ENCODE results near the gene LSM3.
A peak's percentile ranks its signal among the peaks of the same experiment; 100 is the strongest.

The LSM3 gene

GRCh38 chr3:14178247-14179113 lies at the start of gene LSM3, which contains the start of gene XPC:
TSS of gene LSM3 (plus strand) at chr3:14178817. CDS start at chr3:14178861, 44 bp downstream.
TSS of gene XPC (minus strand) at chr3:14178601. CDS start at chr3:14178568, 33 bp downstream.
- DNase-seq (ENCODE audit: low spot score), result peak; percentile 90

- DNase-seq (ENCODE audit: low spot score), result peak; percentile 11
Observed at GRCh38 chr3:14129296-14129695, 49.3 kb upstream of the LSM3 start.

GRCh38 chr3:14130230-14130629 lies 48.4 kb upstream of the LSM3 start:
- DNase-seq (ENCODE audit: low spot score), result peak; percentile 6

GRCh38 chr3:14130707-14131106 lies 47.9 kb upstream of the LSM3 start:
- no peak for DNase-seq (ENCODE audit: low spot score)

- no peak for DNase-seq (ENCODE audit: low spot score)
Observed at GRCh38 chr3:14131134-14131533, 47.5 kb upstream of the LSM3 start.

- no peak for DNase-seq (ENCODE audit: low spot score)
Observed at GRCh38 chr3:14132120-14132519, 46.5 kb upstream of the LSM3 start.

GRCh38 chr3:14132689-14133088 lies 45.9 kb upstream of the LSM3 start:
- DNase-seq (ENCODE audit: low spot score), result no peak

- DNase-seq (ENCODE audit: low spot score), result no peak
Observed at GRCh38 chr3:14133188-14133800, 45.3 kb upstream of the LSM3 start.

- DNase-seq (ENCODE audit: low spot score), result no peak
Observed at GRCh38 chr3:14133876-14134275, 44.7 kb upstream of the LSM3 start.

- DNase-seq (ENCODE audit: low spot score), result no peak
Observed at GRCh38 chr3:14134291-14134690, 44.3 kb upstream of the LSM3 start.

- no peak for DNase-seq (ENCODE audit: low spot score)
Observed at GRCh38 chr3:14135581-14135980, 43.0 kb upstream of the LSM3 start.

GRCh38 chr3:14137004-14137403 lies 41.6 kb upstream of the LSM3 start:
- no peak for DNase-seq (ENCODE audit: low spot score)

GRCh38 chr3:14137445-14137844 lies 41.2 kb upstream of the LSM3 start:
- no peak for DNase-seq (ENCODE audit: low spot score)

- no peak for DNase-seq (ENCODE audit: low spot score)
Observed at GRCh38 chr3:14138109-14138877, 40.3 kb upstream of the LSM3 start.

GRCh38 chr3:14138878-14139655 lies 39.5 kb upstream of the LSM3 start:
- DNase-seq (ENCODE audit: low spot score), result no peak

GRCh38 chr3:14139771-14140170 lies 38.8 kb upstream of the LSM3 start:
- no peak for DNase-seq (ENCODE audit: low spot score)

- no peak for DNase-seq (ENCODE audit: low spot score)
Observed at GRCh38 chr3:14140668-14141067, 37.9 kb upstream of the LSM3 start.

GRCh38 chr3:14141144-14141543 lies 37.5 kb upstream of the LSM3 start:
- DNase-seq (ENCODE audit: low spot score), result no peak

GRCh38 chr3:14141602-14142341 lies 36.8 kb upstream of the LSM3 start:
- DNase-seq (ENCODE audit: low spot score), result no peak

GRCh38 chr3:14142567-14143270 lies 35.9 kb upstream of the LSM3 start:
- DNase-seq (ENCODE audit: low spot score), result no peak

All from HuH-7.5 (cell line).